K562 (cell line): Measurements from ENCODE around the gene STXBP4. TPM values are rescaled to one million over a fixed set of nuclear protein-coding genes. Genes with fewer than 3 reads are reported as not detected.

Experiments used
- BDP1 ChIP-seq: IDR thresholded peaks from 3 replicates; pipeline ENCODE4 v1.6.1; 2011; ENCODE audit not compliant: insufficient read length, insufficient read depth
- CSDE1 ChIP-seq, 2 experiments: fragments of 450-650 bp; IDR thresholded peaks; 2 replicates each; pipeline ENCODE4 v1.6.1; 2016; ENCODE audit warnings: mild to moderate bottlenecking in 1 of 2
- DLX4 ChIP-seq: fragments of 250-450 bp; sonication (Bioruptor Pico); IDR thresholded peaks from 2 replicates; pipeline ENCODE4 v1.6.1; 2021; ENCODE audit warnings: mild to moderate bottlenecking
- GATAD2B ChIP-seq: fragments of 450-650 bp; IDR thresholded peaks from 2 replicates; pipeline ENCODE4 v1.6.1; 2017; ENCODE audit warnings: mild to moderate bottlenecking, borderline replicate concordance
- HMG20A ChIP-seq: fragments of 450-650 bp; formaldehyde crosslinking; conservative IDR thresholded peaks from 2 replicates; pipeline ENCODE4 v1.4.0; 2020; ENCODE audit warnings: mild to moderate bottlenecking, mixed read lengths
- IRF9 ChIP-seq: fragments of 450-650 bp; IDR thresholded peaks from 2 replicates; pipeline ENCODE4 v1.6.1; 2016; ENCODE audit warnings: missing biosample characterization, missing genetic modification characterization
- JUN ChIP-seq, 2 experiments: sonication (generic) in 1 of 2; formaldehyde crosslinking in 1 of 2; IDR thresholded peaks; 2 replicates each; pipeline versions ENCODE4 v1.6.1 to v1.8.0; 2012 to 2022; ENCODE audit warnings: borderline replicate concordance in 2 of 2, mild to moderate bottlenecking in 2 of 2, improper control_type of control experiment in 1 of 2, low read depth in 1 of 2, low read length in 1 of 2, missing genetic modification reagents in 1 of 2
- KLF1 ChIP-seq: fragments of 450-650 bp; IDR thresholded peaks from 2 replicates; pipeline ENCODE4 v1.6.1; 2016; ENCODE audit warnings: missing genetic modification characterization, missing compliant biosample characterization
- MEF2A ChIP-seq: IDR thresholded peaks from 2 replicates; pipeline ENCODE4 v1.6.1; 2011; ENCODE audit warnings: low read depth, mild to moderate bottlenecking, low read length, moderate library complexity; ENCODE audit not compliant: control insufficient read depth
- POLR2B ChIP-seq: fragments of 450-650 bp; IDR thresholded peaks from 2 replicates; pipeline ENCODE4 v1.6.1; 2018; ENCODE audit warnings: low read depth; ENCODE audit not compliant: partially characterized antibody
- TGIF2 ChIP-seq: sonication (generic); formaldehyde crosslinking; IDR thresholded peaks from 2 replicates; pipeline ENCODE4 v1.8.1; 2022; ENCODE audit warnings: mild to moderate bottlenecking, missing genetic modification reagents, moderate library complexity
- XRCC4 ChIP-seq: IDR thresholded peaks from one replicate; pipeline ENCODE4 v1.6.1; 2011; ENCODE audit not compliant: insufficient read depth, insufficient read length; ENCODE audit errors: extremely low read depth
- polyA plus RNA-seq, 8 experiments: library from polyadenylated mRNA; depleted of rRNA in 4 of 8; stranded (reverse) in 5 of 8; unstranded in 3 of 8; fragments of >200 nt; fragmentation: Nextera tagmentation in 2 of 8; fragmentation: Illumina TruSeq in 1 of 8; extraction: Ambion mirVana in 2 of 8; extraction: Trizol in 1 of 8; gene quantifications; 2 replicates each; pipeline versions ENCODE4 v1.2.1 to v1.2.3, GENCODE V29; 2011 to 2014; ENCODE audit warnings: inconsistent platforms in 1 of 8, missing spikeins in 1 of 8
- total RNA-seq, 7 experiments: library from RNA; depleted of rRNA in 6 of 7; stranded (reverse); fragments of >200 nt in 6 of 7; fragmentation: Illumina TruSeq in 2 of 7; extraction: Trizol in 2 of 7; gene quantifications; 2 replicates each; pipeline versions ENCODE4 v1.2.1 to v1.2.3, GENCODE V29; 2011 to 2021; ENCODE audit warnings: low replicate concordance in 1 of 7
- TF ChIP-seq, protein P1 (sequence below), 2 experiments: fragments of 450-650 bp in 1 of 2; sonication (generic) in 1 of 2; formaldehyde crosslinking in 1 of 2; IDR thresholded peaks in 1 of 2; conservative IDR thresholded peaks in 1 of 2; 2 replicates each; pipeline versions ENCODE4 v1.6.1 to v1.8.1; 2016 to 2023; ENCODE audit warnings: mild to moderate bottlenecking in 2 of 2, moderate library complexity in 2 of 2, inconsistent platforms in 1 of 2, missing genetic modification reagents in 1 of 2
- TF ChIP-seq, protein P2 (sequence below): sonication (generic); formaldehyde crosslinking; IDR thresholded peaks from 2 replicates; pipeline ENCODE4 v1.8.0; 2022; ENCODE audit warnings: mild to moderate bottlenecking, low read depth, missing genetic modification reagents
- TF ChIP-seq, protein P3 (sequence below): fragments of 450-650 bp; IDR thresholded peaks from 2 replicates; pipeline ENCODE4 v1.6.1; 2016; ENCODE audit warnings: low read depth, mild to moderate bottlenecking, moderate library complexity
- TF ChIP-seq, protein P4 (sequence below): sonication (generic); formaldehyde crosslinking; IDR thresholded peaks from 2 replicates; pipeline ENCODE4 v1.8.1; 2023; ENCODE audit warnings: mild to moderate bottlenecking, missing genetic modification reagents

STXBP4 gene
- total and polyA plus RNA-seq, 9 of the 15 experiments (the other 6 are each of a cell fraction or from before 2014, with no cell fraction given): 11.6 to 23.2 (median 18.5) TPM

GRCh38 chr17:54992797-54993639, 24.5 kb downstream of the STXBP4 start (continued):
- TF ChIP-seq, protein P1, sequence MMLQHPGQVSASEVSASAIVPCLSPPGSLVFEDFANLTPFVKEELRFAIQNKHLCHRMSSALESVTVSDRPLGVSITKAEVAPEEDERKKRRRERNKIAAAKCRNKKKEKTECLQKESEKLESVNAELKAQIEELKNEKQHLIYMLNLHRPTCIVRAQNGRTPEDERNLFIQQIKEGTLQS (IDR thresholded peaks at IDR 0.05): peak; percentile 58
- TF ChIP-seq, protein P1 (CRISPR knock-in tag; conservative IDR thresholded peaks at IDR 0.05): no peak
- no peak for TF ChIP-seq XRCC4
- TF ChIP-seq GATAD2B: 0 out of 2 replicates have a peak, but pooled peaks have one; percentile 21
- no peak for TF ChIP-seq CSDE1 (IDR thresholded peaks at IDR 0.05)
- TF ChIP-seq MEF2A: no peak
- no peak for TF ChIP-seq DLX4 (CRISPR knock-in tag)
- no peak for TF ChIP-seq HMG20A (CRISPR knock-in tag)
- TF ChIP-seq IRF9 (tag): no peak
- no peak for TF ChIP-seq KLF1 (tag)
- no peak for TF ChIP-seq JUN (IDR thresholded peaks at IDR 0.05; ENCODE audit: borderline replicate concordance, low read depth, low read length)
- TF ChIP-seq JUN (CRISPR knock-in tag; IDR thresholded peaks at IDR 0.05; ENCODE audit: borderline replicate concordance): no peak
- TF ChIP-seq, protein P2, sequence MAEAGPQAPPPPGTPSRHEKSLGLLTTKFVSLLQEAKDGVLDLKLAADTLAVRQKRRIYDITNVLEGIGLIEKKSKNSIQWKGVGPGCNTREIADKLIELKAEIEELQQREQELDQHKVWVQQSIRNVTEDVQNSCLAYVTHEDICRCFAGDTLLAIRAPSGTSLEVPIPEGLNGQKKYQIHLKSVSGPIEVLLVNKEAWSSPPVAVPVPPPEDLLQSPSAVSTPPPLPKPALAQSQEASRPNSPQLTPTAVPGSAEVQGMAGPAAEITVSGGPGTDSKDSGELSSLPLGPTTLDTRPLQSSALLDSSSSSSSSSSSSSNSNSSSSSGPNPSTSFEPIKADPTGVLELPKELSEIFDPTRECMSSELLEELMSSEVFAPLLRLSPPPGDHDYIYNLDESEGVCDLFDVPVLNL (CRISPR knock-in tag): no peak
- TF ChIP-seq POLR2B: no peak
- TF ChIP-seq, protein P3, sequence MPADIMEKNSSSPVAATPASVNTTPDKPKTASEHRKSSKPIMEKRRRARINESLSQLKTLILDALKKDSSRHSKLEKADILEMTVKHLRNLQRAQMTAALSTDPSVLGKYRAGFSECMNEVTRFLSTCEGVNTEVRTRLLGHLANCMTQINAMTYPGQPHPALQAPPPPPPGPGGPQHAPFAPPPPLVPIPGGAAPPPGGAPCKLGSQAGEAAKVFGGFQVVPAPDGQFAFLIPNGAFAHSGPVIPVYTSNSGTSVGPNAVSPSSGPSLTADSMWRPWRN: no peak
- TF ChIP-seq BDP1: no peak
- TF ChIP-seq, protein P4, sequence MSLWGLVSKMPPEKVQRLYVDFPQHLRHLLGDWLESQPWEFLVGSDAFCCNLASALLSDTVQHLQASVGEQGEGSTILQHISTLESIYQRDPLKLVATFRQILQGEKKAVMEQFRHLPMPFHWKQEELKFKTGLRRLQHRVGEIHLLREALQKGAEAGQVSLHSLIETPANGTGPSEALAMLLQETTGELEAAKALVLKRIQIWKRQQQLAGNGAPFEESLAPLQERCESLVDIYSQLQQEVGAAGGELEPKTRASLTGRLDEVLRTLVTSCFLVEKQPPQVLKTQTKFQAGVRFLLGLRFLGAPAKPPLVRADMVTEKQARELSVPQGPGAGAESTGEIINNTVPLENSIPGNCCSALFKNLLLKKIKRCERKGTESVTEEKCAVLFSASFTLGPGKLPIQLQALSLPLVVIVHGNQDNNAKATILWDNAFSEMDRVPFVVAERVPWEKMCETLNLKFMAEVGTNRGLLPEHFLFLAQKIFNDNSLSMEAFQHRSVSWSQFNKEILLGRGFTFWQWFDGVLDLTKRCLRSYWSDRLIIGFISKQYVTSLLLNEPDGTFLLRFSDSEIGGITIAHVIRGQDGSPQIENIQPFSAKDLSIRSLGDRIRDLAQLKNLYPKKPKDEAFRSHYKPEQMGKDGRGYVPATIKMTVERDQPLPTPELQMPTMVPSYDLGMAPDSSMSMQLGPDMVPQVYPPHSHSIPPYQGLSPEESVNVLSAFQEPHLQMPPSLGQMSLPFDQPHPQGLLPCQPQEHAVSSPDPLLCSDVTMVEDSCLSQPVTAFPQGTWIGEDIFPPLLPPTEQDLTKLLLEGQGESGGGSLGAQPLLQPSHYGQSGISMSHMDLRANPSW (CRISPR knock-in tag): no peak
- no peak for TF ChIP-seq TGIF2
